Mesothelial cell of epicardium (in vitro differentiated cells): Measurements from ENCODE around the gene UNC5A. TPM values are rescaled to one million over a fixed set of nuclear protein-coding genes. Genes with fewer than 3 reads are reported as not detected.

Source experiments
- DNase-seq, 2 experiments: peaks; one replicate each; pipeline ENCODE4 v3.0.0; 2021; ENCODE audit warnings: low spot score in 2 of 2; ENCODE audit not compliant: unreplicated experiment in 2 of 2
- H3K27ac Mint-ChIP-seq: 2 replicates; pipeline ENCODE4 v1.8.0; 2021; ENCODE audit warnings: mixed read lengths
- H3K27me3 Mint-ChIP-seq: 2 replicates; pipeline ENCODE4 v1.8.0; 2021; ENCODE audit warnings: low read depth, mixed read lengths
- H3K36me3 Mint-ChIP-seq: 2 replicates; pipeline ENCODE4 v1.8.0; 2021; ENCODE audit warnings: mixed read lengths
- H3K4me1 Mint-ChIP-seq: 2 replicates; pipeline ENCODE4 v1.8.0; 2021; ENCODE audit warnings: mixed read lengths
- H3K4me3 Mint-ChIP-seq: 2 replicates; pipeline ENCODE4 v1.8.0; 2021; ENCODE audit warnings: mild to moderate bottlenecking, moderate library complexity, mixed read lengths
- H3K9me3 Mint-ChIP-seq: 2 replicates; pipeline ENCODE4 v1.8.0; 2021; ENCODE audit warnings: mixed read lengths
- CTCF ChIP-seq: fragments of 200-600 bp; sonication (generic); IDR thresholded peaks from one replicate; pipeline ENCODE4 v1.5.0; 2021; ENCODE audit warnings: antibody characterized with exemption; ENCODE audit not compliant: unreplicated experiment
- total RNA-seq: library from RNA; stranded (reverse); gene quantifications from 3 replicates; pipeline ENCODE4 v1.2.1, GENCODE V29; 2021

Gene UNC5A
- total RNA-seq = 0.11 TPM in 1 of 3 replicates, not detected in the others

GRCh38 chr5:176810081-176810597 lies at the start of gene UNC5A:
Gene UNC5A (plus strand): TSS chr5:176810559. CDS start chr5:176810751, 192 bp downstream.
- no peak within 1 kb of the TSS for H3K27ac Mint-ChIP-seq
- H3K9me3 Mint-ChIP-seq = no peaks in the 10 kb centered on the region

GRCh38 chr5:176761755-176762154 lies 48.6 kb upstream of the UNC5A start:
- Mint-ChIP-seq H3K9me3 (peaks cover 38% of the 10 kb centered on the region), H3K36me3 (no peaks in the 10 kb centered on the region), H3K27ac (no peak overlapping the region), H3K4me3 (no peak overlapping the region), H3K4me1 (no peaks in the 10 kb centered on the region), H3K27me3 (peaks cover 51% of the 10 kb centered on the region)
- DNase-seq = no peak
- no peak for TF ChIP-seq CTCF

More at GRCh38 chr5:176810081-176810597, at the start of gene UNC5A:
- Mint-ChIP-seq H3K4me1 (peaks cover 10% of the 10 kb centered on the region), H3K27me3 (peaks cover 87% of the 10 kb centered on the region), H3K36me3 (no peaks in the 10 kb centered on the region), H3K4me3 (peak within 1 kb of the TSS; percentile 71)
- peak; percentile 59 to 82 for DNase-seq
- no peak for TF ChIP-seq CTCF

DNA sequence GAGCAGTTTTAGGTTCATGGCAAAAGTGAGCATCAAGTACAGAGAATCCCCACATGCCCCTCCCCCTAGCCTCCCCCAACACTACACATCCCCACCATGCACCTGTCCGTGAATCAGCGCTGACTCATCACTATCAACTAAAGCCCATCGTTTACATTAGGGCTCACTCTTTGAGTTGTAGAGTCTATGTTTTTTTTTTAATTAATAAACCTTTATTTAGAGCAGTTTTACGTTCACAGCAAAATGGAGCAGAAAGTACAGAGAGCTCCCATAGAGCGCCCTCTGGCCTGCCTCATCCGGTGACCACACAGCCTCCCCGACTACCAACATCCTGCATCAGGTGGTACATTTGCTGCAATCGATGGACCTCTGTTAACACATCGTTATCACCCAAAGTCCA lies 47.9 kb upstream of the UNC5A start:
- Mint-ChIP-seq H3K9me3 (peaks cover 37% of the 10 kb centered on the region), H3K4me1 (no peaks in the 10 kb centered on the region), H3K4me3 (no peak overlapping the region), H3K36me3 (no peaks in the 10 kb centered on the region), H3K27me3 (peaks cover 54% of the 10 kb centered on the region), H3K27ac (no peak overlapping the region)
- no peak for TF ChIP-seq CTCF
- no peak for DNase-seq

- H3K4me3 Mint-ChIP-seq = no peak overlapping the region
Measured at GRCh38 chr5:176765687-176766086, 44.7 kb upstream of the UNC5A start.

GRCh38 chr5:176768174-176768970 lies 42.0 kb upstream of the UNC5A start:
- Mint-ChIP-seq H3K36me3 (no peaks in the 10 kb centered on the region), H3K27me3 (peaks cover 77% of the 10 kb centered on the region), H3K9me3 (peaks cover 20% of the 10 kb centered on the region), H3K4me3 (no peak overlapping the region), H3K4me1 (no peaks in the 10 kb centered on the region), H3K27ac (no peak overlapping the region)
- peak in 1 of 2 experiments; percentile 9 for DNase-seq
- no peak for TF ChIP-seq CTCF

More at GRCh38 chr5:176765687-176766086, 44.7 kb upstream of the UNC5A start:
- Mint-ChIP-seq H3K27me3 (peaks cover 70% of the 10 kb centered on the region), H3K4me1 (no peaks in the 10 kb centered on the region), H3K9me3 (peaks cover 26% of the 10 kb centered on the region), H3K27ac (no peak overlapping the region), H3K36me3 (no peaks in the 10 kb centered on the region)
- no peak for TF ChIP-seq CTCF
- DNase-seq = no peak
